DND-41 (cell line): ENCODE results near the gene TRAF3IP3.

ENCODE experiments used
- ATAC-seq: fragments of 200-7000 bp; cut with Tn5 transposase; 3 replicates; pipeline ENCODE4 v1.9.1; 2021; ENCODE audit warnings: low read depth; ENCODE audit not compliant: insufficient read depth
- DNase-seq: peaks from one replicate; pipeline ENCODE4 v3.0.0-alpha.2; 2020
- H2AFZ ChIP-seq: 2 replicates; pipeline ENCODE4 v1.6.0; 2012; ENCODE audit warnings: low read depth, low read length
- H3K27ac ChIP-seq: 2 replicates; pipeline ENCODE4 v1.5.1; 2012; ENCODE audit warnings: low read length, inconsistent platforms
- H3K27me3 ChIP-seq: fragments of 200-600 bp; sonication (generic); 2 replicates; pipeline ENCODE4 v1.6.0; 2012; ENCODE audit warnings: low read length, mild to moderate bottlenecking, inconsistent platforms; ENCODE audit not compliant: insufficient read depth, poor library complexity
- H3K36me3 ChIP-seq: 2 replicates; pipeline ENCODE4 v1.5.1; 2012; ENCODE audit warnings: low read length, inconsistent platforms; ENCODE audit not compliant: insufficient read depth
- H3K4me1 ChIP-seq: 2 replicates; pipeline ENCODE4 v1.5.1; 2012; ENCODE audit warnings: mild to moderate bottlenecking, low read length; ENCODE audit not compliant: insufficient read depth
- H3K4me2 ChIP-seq: 2 replicates; pipeline ENCODE4 v1.6.0; 2012; ENCODE audit warnings: mild to moderate bottlenecking, moderate library complexity, low read length, inconsistent platforms; ENCODE audit not compliant: insufficient read depth
- H3K4me3 ChIP-seq, 2 experiments: fragments of 200-600 bp in 1 of 2; shearing (Covaris generic) in 1 of 2; 2 replicates each; pipeline ENCODE4 v1.5.1; 2012 to 2016; ENCODE audit warnings: inconsistent platforms in 2 of 2, low read length in 2 of 2, mild to moderate bottlenecking in 2 of 2, low read depth in 1 of 2, moderate library complexity in 1 of 2
- H3K79me2 ChIP-seq: 2 replicates; pipeline ENCODE4 v1.6.0; 2012; ENCODE audit warnings: low read length, inconsistent platforms; ENCODE audit not compliant: insufficient read depth
- H3K9ac ChIP-seq: 2 replicates; pipeline ENCODE4 v1.6.0; 2012; ENCODE audit warnings: low read depth, mild to moderate bottlenecking, inconsistent platforms, low read length, moderate library complexity
- H3K9me3 ChIP-seq: 2 replicates; pipeline ENCODE4 v1.5.1; 2012; ENCODE audit warnings: low read length, moderate library complexity, mild to moderate bottlenecking, inconsistent platforms; ENCODE audit not compliant: insufficient read depth, severe bottlenecking
- H4K20me1 ChIP-seq: 2 replicates; pipeline ENCODE4 v1.6.0; 2012; ENCODE audit warnings: low read length; ENCODE audit not compliant: insufficient read depth
- EZH2 ChIP-seq: IDR thresholded peaks from 3 replicates; pipeline ENCODE4 v1.6.1; 2012; ENCODE audit warnings: borderline replicate concordance, low read depth, mild to moderate bottlenecking, moderate library complexity, low read length, inconsistent platforms; ENCODE audit not compliant: severe bottlenecking
- TF ChIP-seq, protein P1 (sequence below): IDR thresholded peaks from 2 replicates; pipeline ENCODE4 v1.5.1; 2012; ENCODE audit warnings: borderline replicate concordance, low read length, moderate library complexity, mild to moderate bottlenecking; ENCODE audit not compliant: poor library complexity, severe bottlenecking; ENCODE audit errors: extremely low read depth

TRAF3IP3 gene

DNA sequence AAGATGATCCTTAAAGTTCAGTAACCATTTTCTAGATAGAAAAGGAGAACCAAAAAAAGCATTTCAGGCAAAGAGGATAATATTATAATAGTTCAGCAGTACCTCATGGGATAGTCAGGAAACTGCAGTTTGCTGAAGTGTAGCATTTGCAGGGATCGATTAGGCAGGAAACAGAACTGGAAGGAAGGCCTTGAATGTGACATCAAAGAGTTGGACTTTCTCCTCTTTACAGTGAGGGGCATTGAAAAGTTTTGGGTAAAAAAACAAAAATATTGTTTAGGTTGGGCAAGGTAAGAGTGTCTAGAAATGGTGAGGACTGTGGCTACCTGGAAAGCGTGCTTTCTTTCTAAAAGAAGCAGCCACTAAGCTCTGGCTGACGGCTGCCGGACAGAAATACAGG, 58.0 kb downstream of the TRAF3IP3 start:
- no peak overlapping the region for H2AFZ ChIP-seq
- H3K36me3 ChIP-seq: no peaks in the 10 kb centered on the region
- H3K27me3 ChIP-seq: peaks cover 7% of the 10 kb centered on the region
- H3K4me2 ChIP-seq: no peak overlapping the region
- TF ChIP-seq, protein P1, sequence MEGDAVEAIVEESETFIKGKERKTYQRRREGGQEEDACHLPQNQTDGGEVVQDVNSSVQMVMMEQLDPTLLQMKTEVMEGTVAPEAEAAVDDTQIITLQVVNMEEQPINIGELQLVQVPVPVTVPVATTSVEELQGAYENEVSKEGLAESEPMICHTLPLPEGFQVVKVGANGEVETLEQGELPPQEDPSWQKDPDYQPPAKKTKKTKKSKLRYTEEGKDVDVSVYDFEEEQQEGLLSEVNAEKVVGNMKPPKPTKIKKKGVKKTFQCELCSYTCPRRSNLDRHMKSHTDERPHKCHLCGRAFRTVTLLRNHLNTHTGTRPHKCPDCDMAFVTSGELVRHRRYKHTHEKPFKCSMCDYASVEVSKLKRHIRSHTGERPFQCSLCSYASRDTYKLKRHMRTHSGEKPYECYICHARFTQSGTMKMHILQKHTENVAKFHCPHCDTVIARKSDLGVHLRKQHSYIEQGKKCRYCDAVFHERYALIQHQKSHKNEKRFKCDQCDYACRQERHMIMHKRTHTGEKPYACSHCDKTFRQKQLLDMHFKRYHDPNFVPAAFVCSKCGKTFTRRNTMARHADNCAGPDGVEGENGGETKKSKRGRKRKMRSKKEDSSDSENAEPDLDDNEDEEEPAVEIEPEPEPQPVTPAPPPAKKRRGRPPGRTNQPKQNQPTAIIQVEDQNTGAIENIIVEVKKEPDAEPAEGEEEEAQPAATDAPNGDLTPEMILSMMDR: no peak
- TF ChIP-seq EZH2: no peak
- no peaks in the 10 kb centered on the region for H4K20me1 ChIP-seq
- H3K4me1 ChIP-seq: no peaks in the 10 kb centered on the region
- no peak overlapping the region for H3K4me3 ChIP-seq
- H3K79me2 ChIP-seq: no peaks in the 10 kb centered on the region
- DNase-seq: no peak
- H3K9ac ChIP-seq: no peak overlapping the region
- H3K27ac ChIP-seq: no peak overlapping the region
- no peak for ATAC-seq
- no peaks in the 10 kb centered on the region for H3K9me3 ChIP-seq

DNA sequence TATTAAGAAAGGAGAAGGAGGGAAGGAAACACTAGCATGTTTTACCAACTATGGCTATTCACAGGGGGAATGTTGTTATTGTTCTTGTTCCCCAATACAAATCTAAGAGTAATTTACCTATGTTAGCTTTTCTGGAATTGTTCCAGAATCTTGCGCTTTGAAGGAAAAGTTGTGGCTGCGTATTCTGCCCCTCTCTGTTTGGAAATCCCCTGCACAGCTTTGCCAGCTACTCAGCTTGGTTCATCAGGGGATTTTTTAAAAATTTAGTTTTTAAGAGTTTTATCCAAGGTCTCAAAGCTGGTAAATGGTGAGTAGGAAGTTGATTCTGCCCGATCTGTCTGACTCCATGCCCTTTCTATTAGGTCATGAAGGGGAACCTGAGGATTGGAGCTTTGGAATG, 59.6 kb downstream of the TRAF3IP3 start:
- TF ChIP-seq EZH2: no peak
- TF ChIP-seq, protein P1: no peak
- Histone ChIP-seq H3K4me3 (no peak overlapping the region), H3K27me3 (peaks cover 7% of the 10 kb centered on the region), H3K36me3 (no peaks in the 10 kb centered on the region), H3K79me2 (no peaks in the 10 kb centered on the region), H4K20me1 (no peaks in the 10 kb centered on the region), H3K4me2 (no peak overlapping the region), H3K27ac (no peak overlapping the region), H2AFZ (no peak overlapping the region), H3K4me1 (no peaks in the 10 kb centered on the region), H3K9me3 (no peaks in the 10 kb centered on the region), H3K9ac (no peak overlapping the region)
- ATAC-seq: no peak
- no peak for DNase-seq

DNA sequence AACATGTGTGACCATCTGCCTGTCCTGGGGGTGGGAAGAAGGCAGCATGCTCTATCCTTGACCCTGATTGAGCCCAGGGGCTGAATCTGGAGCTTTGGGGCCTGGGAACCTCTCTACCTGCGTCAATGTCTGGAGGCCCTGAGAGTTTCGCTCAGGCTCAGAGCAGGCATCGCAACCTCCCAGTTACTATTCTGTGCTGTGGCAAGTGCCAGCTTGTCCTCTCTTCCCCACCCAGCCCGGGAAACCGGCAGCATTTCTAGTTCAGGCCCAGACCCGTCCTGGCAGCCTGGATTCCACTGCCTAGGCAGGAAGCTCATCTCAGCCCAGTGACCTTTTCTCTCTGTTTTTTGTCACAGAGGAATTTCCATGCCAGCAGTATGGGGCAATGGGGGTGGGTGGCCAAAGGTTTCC, 60.1 kb downstream of the TRAF3IP3 start:
- H3K4me3 ChIP-seq: no peak overlapping the region
- H3K36me3 ChIP-seq: no peaks in the 10 kb centered on the region
- no peak overlapping the region for H3K9ac ChIP-seq
- no peak overlapping the region for H3K4me2 ChIP-seq
- no peak for TF ChIP-seq EZH2
- TF ChIP-seq, protein P1: no peak
- H2AFZ ChIP-seq: no peak overlapping the region
- no peaks in the 10 kb centered on the region for H3K9me3 ChIP-seq
- no peak overlapping the region for H3K27ac ChIP-seq
- no peaks in the 10 kb centered on the region for H3K4me1 ChIP-seq
- DNase-seq: no peak
- H3K27me3 ChIP-seq: peaks cover 9% of the 10 kb centered on the region
- no peaks in the 10 kb centered on the region for H4K20me1 ChIP-seq
- no peaks in the 10 kb centered on the region for H3K79me2 ChIP-seq
- no peak for ATAC-seq

DNA sequence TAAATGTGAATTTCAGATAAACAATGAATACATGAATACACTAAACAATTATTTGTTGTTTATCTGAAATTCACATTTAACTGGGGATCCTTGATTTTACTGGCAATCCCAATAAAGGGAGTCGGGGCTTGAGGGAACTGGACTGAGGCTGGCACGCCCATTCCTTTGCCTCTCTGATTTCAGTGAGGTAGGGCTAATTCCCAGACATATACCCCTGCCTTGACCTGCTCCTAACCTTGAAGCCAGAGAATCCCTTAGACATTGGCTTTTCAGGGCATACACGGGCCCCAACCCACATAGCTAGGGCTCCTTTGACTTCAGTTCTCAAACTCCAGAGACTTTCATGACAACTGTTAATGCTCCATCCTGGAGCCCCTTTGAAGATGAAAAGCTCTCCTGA, 61.1 kb downstream of the TRAF3IP3 start:
- Histone ChIP-seq H3K9me3 (no peaks in the 10 kb centered on the region), H3K79me2 (no peaks in the 10 kb centered on the region), H3K27ac (no peak overlapping the region), H4K20me1 (no peaks in the 10 kb centered on the region), H3K4me1 (no peaks in the 10 kb centered on the region), H3K27me3 (peaks cover 12% of the 10 kb centered on the region), H2AFZ (no peak overlapping the region), H3K9ac (no peak overlapping the region), H3K4me3 (no peak overlapping the region), H3K4me2 (no peak overlapping the region), H3K36me3 (no peaks in the 10 kb centered on the region)
- ATAC-seq (no peak), DNase-seq (no peak)
- TF ChIP-seq, protein P1: no peak
- TF ChIP-seq EZH2: no peak
